Liver (tissue), 9 donors: Measurements from ENCODE around the gene NGRN. TPM values are rescaled to one million over a fixed set of nuclear protein-coding genes. Genes with fewer than 3 reads are reported as not detected.

Experiments used
- DNase-seq: peaks from one replicate; pipeline ENCODE4 v3.0.0-alpha.2; 2017; ENCODE audit warnings: low spot score
- H3K27ac ChIP-seq, 2 donors: one replicate each; pipeline ENCODE4 v1.7.0; 2013; ENCODE audit warnings: inconsistent platforms in 2 of 2, low read length in 2 of 2, control low read depth in 1 of 2, low read depth in 1 of 2, mild to moderate bottlenecking in 1 of 2
- H3K27me3 ChIP-seq, 4 donors: one replicate each; pipeline versions ENCODE4 v1.6.1 to v1.7.0; 2013; ENCODE audit warnings: low read length in 3 of 4, inconsistent platforms in 1 of 4, mild to moderate bottlenecking in 1 of 4, moderate library complexity in 1 of 4; ENCODE audit not compliant: control insufficient read depth in 4 of 4, insufficient read depth in 4 of 4
- H3K36me3 ChIP-seq, 4 donors: one replicate each; pipeline versions ENCODE4 v1.6.1 to v1.7.0; 2013; ENCODE audit warnings: low read length in 3 of 4, mild to moderate bottlenecking in 3 of 4, low read depth in 1 of 4, moderate library complexity in 1 of 4; ENCODE audit not compliant: control insufficient read depth in 4 of 4, insufficient read depth in 3 of 4
- H3K4me1 ChIP-seq, 4 donors: one replicate each; pipeline versions ENCODE4 v1.6.1 to v1.7.0; 2013; ENCODE audit warnings: low read length in 3 of 4, mild to moderate bottlenecking in 3 of 4, moderate library complexity in 1 of 4; ENCODE audit not compliant: control insufficient read depth in 4 of 4, insufficient read depth in 4 of 4
- H3K4me3 ChIP-seq, 3 donors: one replicate each; pipeline versions ENCODE4 v1.6.1 to v1.7.0; 2013; ENCODE audit warnings: low read length in 3 of 3, control low read depth in 1 of 3, low read depth in 1 of 3, mild to moderate bottlenecking in 1 of 3
- H3K9ac ChIP-seq, 2 donors: one replicate each; pipeline ENCODE4 v1.7.0; 2013; ENCODE audit warnings: low read length in 2 of 2, mild to moderate bottlenecking in 2 of 2, moderate library complexity in 2 of 2, control low read depth in 1 of 2, low read depth in 1 of 2
- H3K9me3 ChIP-seq, 4 donors: one replicate each; pipeline versions ENCODE4 v1.6.1 to v1.7.0; 2013; ENCODE audit warnings: low read length in 3 of 4; ENCODE audit not compliant: control insufficient read depth in 4 of 4
- ATF3 ChIP-seq: IDR thresholded peaks from 2 replicates; pipeline ENCODE4 v1.6.1; 2016; ENCODE audit warnings: antibody characterized with exemption
- CTCF ChIP-seq: fragments of 150-350 bp; IDR thresholded peaks from 2 replicates; pipeline ENCODE4 v1.5.1; 2017; ENCODE audit warnings: improper control_type of control experiment, low read depth, low read length; ENCODE audit not compliant: missing input control
- EGR1 ChIP-seq, 2 donors: IDR thresholded peaks; 2 replicates each; pipeline ENCODE4 v1.6.1; 2016 to 2018; ENCODE audit warnings: antibody characterized with exemption in 2 of 2, low read depth in 2 of 2
- FOXA1 ChIP-seq: IDR thresholded peaks from 2 replicates; pipeline ENCODE4 v1.6.1; 2016; ENCODE audit warnings: antibody characterized with exemption
- FOXA2 ChIP-seq: IDR thresholded peaks from 2 replicates; pipeline ENCODE4 v1.6.1; 2016; ENCODE audit warnings: antibody characterized with exemption
- GABPA ChIP-seq, 2 donors: IDR thresholded peaks in 1 of 2; conservative IDR thresholded peaks in 1 of 2; 2 replicates each; pipeline ENCODE4 v1.6.1; 2016; ENCODE audit warnings: antibody characterized with exemption in 2 of 2, mild to moderate bottlenecking in 1 of 2, moderate library complexity in 1 of 2
- HNF4A ChIP-seq, 2 donors: conservative IDR thresholded peaks; 2 replicates each; pipeline ENCODE4 v1.6.1; 2016; ENCODE audit warnings: antibody characterized with exemption in 2 of 2, mild to moderate bottlenecking in 2 of 2
- JUND ChIP-seq, 2 donors: IDR thresholded peaks; 2 replicates each; pipeline ENCODE4 v1.6.1; 2016; ENCODE audit warnings: antibody characterized with exemption in 2 of 2
- MAX ChIP-seq: IDR thresholded peaks from 2 replicates; pipeline ENCODE4 v1.6.1; 2016; ENCODE audit warnings: antibody characterized with exemption
- NR2F2 ChIP-seq: IDR thresholded peaks from 2 replicates; pipeline ENCODE4 v1.6.1; 2016; ENCODE audit warnings: antibody characterized with exemption
- RAD21 ChIP-seq, 2 donors: IDR thresholded peaks; 2 replicates each; pipeline ENCODE4 v1.6.1; 2016; ENCODE audit warnings: antibody characterized with exemption in 2 of 2, mild to moderate bottlenecking in 2 of 2
- RXRA ChIP-seq, 2 donors: IDR thresholded peaks; 2 replicates each; pipeline ENCODE4 v1.6.1; 2017 to 2018; ENCODE audit warnings: antibody characterized with exemption in 2 of 2, mild to moderate bottlenecking in 1 of 2
- TAF1 ChIP-seq: conservative IDR thresholded peaks from 2 replicates; pipeline ENCODE4 v1.6.1; 2016; ENCODE audit warnings: antibody characterized with exemption, mild to moderate bottlenecking
- ZBTB33 ChIP-seq: IDR thresholded peaks from 2 replicates; pipeline ENCODE4 v1.6.1; 2016; ENCODE audit warnings: antibody characterized with exemption
- WGBS: extraction: QIAGEN DNeasy Blood & Tissue Kit; methylation state at CpG from one replicate; pipeline ENCODE4 v1.1.7; 2013; 5-methylcytosine and 5-hydroxymethylcytosine counted together
- polyA plus RNA-seq, 2 donors: library from polyadenylated mRNA; stranded (reverse) in 1 of 2; unstranded in 1 of 2; fragments of 200-250 nt in 1 of 2; fragments of >200 nt in 1 of 2; fragmentation: Nextera tagmentation in 1 of 2; extraction: Ambion mirVana in 1 of 2; gene quantifications; one replicate each; pipeline versions ENCODE4 v1.2.1 to v1.2.3, GENCODE V29; 2013 to 2015
- total RNA-seq, 2 donors: library from RNA; depleted of rRNA; stranded (reverse); fragments of >200 nt; gene quantifications; one replicate each; pipeline ENCODE4 v1.2.3, GENCODE V29; 2014
- donor health status: healthy.
- donor health status: healthy.
- donor health status: healthy.
- donor health status: healthy.
- donor health status: healthy.

The NGRN gene
- total and polyA plus RNA-seq, 4 donors: 22.8 to 26.6 (median 24.9) TPM

GRCh38 chr15:90217671-90218394 lies 47.6 kb upstream of the NGRN start:
- TF ChIP-seq MAX: no peak
- TF ChIP-seq HNF4A (conservative IDR thresholded peaks at IDR 0.05): no peak
- TF ChIP-seq JUND (IDR thresholded peaks at IDR 0.05): no peak
- no peak for TF ChIP-seq RAD21 (IDR thresholded peaks at IDR 0.05)
- TF ChIP-seq NR2F2: no peak
- TF ChIP-seq FOXA1: no peak
- TF ChIP-seq ATF3: no peak
- TF ChIP-seq EGR1 (IDR thresholded peaks at IDR 0.05; ENCODE audit: low read depth in 2 of 2): no peak
- TF ChIP-seq GABPA (IDR thresholded peaks at IDR 0.05 in 1 of 2, conservative IDR thresholded peaks at IDR 0.05 in 1 of 2): no peak
- TF ChIP-seq FOXA2: no peak
- TF ChIP-seq TAF1: no peak
- no peak for DNase-seq
- Histone ChIP-seq H3K4me3 (no peak overlapping the region), H3K27me3 (no peaks in the 10 kb centered on the region), H3K9ac (no peak overlapping the region), H3K4me1 (peaks cover 0 to 21% (median 16%) of the 10 kb centered on the region in 4 donors), H3K36me3 (peaks cover 0 to 15% (median 8%) of the 10 kb centered on the region in 4 donors), H3K9me3 (no peaks in the 10 kb centered on the region), H3K27ac (no peak overlapping the region)
- WGBS: 88% methylated on average over 9 of the region's 9 CpGs

- no peaks in the 10 kb centered on the region for H3K27me3 ChIP-seq
- H3K9ac ChIP-seq: no peak overlapping the region
- peak; percentile 77 for DNase-seq
- WGBS: 72% methylated on average over 17 of the region's 17 CpGs
- H3K9me3 ChIP-seq: no peaks in the 10 kb centered on the region
- H3K27ac ChIP-seq: peak overlapping the region; percentile 2 to 23
- peaks cover 9 to 28% (median 22%) of the 10 kb centered on the region in 4 donors for H3K36me3 ChIP-seq
- TF ChIP-seq HNF4A (conservative IDR thresholded peaks at IDR 0.05) (no peak), NR2F2 (no peak), ZBTB33 (no peak), FOXA2 (no peak), CTCF (peak; percentile 44), RAD21 (IDR thresholded peaks at IDR 0.05) (peak; percentile 62 to 82), ATF3 (no peak), RXRA (IDR thresholded peaks at IDR 0.05) (no peak)
- peaks cover 0 to 13% (median 8%) of the 10 kb centered on the region in 4 donors for H3K4me1 ChIP-seq
- H3K4me3 ChIP-seq: no peak overlapping the region
Observed at GRCh38 chr15:90219421-90220141, 45.9 kb upstream of the NGRN start.
